GM18511 (cell line): Measurements from ENCODE around the gene AXL.
"Not testable (repeated sequence)": the region's sequence is repeated elsewhere in the genome, so short reads cannot be mapped to it uniquely, and the experiment has no call there.

ENCODE experiments used
- ATAC-seq: cut with Tn5 transposase; IDR thresholded peaks from one replicate; pipeline ENCODE4 v1.9.1; 2021; ENCODE audit warnings: mild to moderate bottlenecking, moderate library complexity; ENCODE audit not compliant: unreplicated experiment

Gene AXL

GRCh38 chr19:41218615-41219507 lies at the start of gene AXL:
AXL (plus strand) TSS chr19:41219223; CDS start chr19:41219393, 170 bp downstream.
- no peak for ATAC-seq

DNA sequence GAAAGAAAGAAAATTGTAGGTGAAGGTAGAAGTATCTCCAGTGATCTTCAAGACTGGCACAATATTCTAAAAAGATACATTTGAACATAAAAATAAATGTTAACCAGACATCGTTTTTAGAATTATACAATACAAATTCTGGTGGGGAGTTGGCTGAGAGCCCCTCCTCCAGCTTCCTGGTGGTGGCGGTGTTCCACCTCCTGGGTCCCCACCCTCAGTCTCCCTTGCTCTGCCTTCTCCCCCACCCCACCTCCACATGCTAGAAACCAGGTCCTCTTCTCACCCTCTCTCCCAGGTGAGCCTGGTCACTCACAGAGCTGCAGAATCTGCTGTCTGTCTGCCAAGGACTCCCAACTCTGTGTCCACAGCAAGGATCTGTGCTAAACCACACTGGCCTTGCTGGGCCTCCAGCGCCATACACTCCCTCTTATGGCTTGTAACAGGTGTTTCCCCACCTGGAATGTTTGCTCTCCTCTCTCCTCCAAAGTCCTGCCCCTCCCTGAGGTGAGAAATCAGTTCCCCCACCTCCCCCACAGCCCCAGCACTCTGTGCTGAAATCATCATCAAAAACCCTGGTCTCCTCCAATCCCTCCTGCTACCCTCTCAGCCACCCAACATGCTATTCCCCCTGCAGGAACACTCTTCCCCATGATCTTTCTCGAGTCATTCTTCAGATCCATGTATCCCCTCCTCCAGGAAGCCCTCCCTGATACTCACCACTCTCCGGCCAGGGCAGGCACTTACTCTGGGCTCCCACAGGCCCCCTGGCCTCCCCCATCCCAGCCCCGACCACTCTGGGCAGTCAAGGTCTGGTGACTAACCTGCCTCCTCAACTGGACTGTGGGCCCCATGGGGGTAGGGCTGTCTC lies 46.5 kb upstream of the AXL start:
- no peak for ATAC-seq

GRCh38 chr19:41174297-41174928 lies 44.6 kb upstream of the AXL start:
- no peak for ATAC-seq

DNA sequence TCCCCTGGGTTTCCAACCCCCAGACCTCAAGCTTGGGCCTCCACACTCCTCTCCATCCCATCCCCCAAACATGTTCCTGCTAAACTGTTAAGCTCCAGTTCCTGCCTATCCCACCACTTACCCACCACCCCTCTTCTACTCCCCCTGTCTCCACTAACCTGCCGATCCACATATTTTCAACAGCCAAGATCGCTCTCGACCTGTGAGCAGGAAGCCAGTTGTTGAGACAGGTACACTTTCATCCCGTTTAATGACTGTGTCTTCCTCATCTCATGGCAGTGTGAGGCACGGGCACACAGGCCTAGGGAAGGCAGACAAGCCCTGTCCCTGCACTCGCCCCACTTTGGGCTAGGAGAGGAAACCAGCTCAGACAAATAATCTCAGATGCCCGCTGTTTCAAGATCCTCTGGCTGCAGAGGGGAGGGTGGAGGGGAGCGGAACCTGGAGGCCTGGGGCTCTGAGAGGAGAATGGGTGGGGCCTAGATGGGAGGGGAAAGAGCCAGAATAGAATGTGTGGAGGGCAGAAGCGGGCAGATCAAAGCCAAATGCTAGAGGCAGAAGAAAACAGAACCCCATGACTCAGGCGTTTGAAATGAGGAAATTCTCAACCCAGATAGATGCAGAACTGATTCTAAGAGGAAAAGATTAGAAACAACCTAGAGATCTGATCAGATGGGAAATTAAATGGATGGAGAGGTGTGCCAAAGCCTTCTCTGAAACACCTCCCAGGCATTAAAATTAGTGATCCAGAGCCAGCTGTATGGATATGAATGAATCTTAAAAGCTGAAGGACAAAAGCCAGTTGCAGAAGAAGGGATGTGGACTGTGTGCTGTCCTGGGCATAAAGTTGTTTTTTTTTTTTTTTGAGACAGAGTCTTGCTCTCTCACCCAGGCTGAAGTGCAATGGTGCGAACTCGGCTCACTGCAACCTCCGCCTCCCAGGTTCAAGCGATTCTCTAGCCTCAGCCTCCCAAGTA lies 42.9 kb upstream of the AXL start:
- ATAC-seq: no peak

DNA sequence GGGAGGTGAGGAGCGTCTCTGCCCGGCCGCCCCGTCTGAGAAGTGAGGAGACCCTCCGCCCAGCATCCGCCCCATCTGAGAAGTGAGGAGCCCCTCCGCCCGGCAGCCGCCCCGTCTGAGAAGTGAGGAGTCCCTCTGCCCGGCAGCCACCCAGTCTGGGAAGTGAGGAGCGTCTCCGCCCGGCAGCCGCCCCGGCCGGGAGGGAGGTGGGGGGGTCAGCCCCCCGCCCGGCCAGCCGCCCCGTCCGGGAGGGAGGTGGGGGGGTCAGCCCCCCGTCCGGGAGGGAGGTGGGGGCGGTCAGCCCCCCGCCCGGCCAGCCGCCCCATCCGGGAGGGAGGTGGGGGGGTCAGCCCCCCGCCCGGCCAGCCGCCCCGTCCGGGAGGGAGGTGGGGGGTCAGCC lies 38.9 kb upstream of the AXL start:
- ATAC-seq: not testable (repeated sequence)

- ATAC-seq: no peak
Measured at GRCh38 chr19:41186971-41187883, 31.8 kb upstream of the AXL start.

- no peak for ATAC-seq
Measured at GRCh38 chr19:41187884-41188279, 31.1 kb upstream of the AXL start.

DNA sequence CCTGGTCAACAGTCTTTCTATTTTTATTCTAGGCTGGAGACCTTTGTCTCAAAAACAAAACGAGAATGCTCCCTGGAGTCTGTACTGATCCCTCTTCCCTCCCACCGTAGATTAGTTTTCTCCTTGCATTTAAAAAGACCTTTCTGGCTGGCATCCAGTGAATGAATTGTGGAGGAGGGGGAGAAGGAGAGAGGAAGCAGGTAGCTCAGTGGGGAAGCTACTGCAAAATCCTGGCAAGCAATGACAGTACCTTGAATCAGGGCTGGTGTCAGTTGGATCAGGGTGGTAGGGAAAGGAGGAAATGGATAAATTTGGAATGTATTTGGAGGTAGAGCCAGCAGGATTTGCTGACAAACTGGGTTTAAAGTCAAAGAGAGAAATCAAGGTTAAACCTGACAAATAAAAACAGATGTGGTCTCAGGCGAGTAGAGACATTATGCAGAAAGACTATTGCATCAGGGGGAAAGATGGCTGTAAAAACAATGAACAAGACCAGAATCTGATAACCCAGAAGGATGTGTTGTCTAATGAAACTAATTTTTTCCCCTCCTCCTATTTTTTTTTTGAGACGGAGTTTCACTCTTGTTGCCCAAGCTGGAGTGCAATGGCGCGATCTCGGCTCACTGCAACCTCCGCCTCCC lies 29.5 kb upstream of the AXL start:
- no peak for ATAC-seq

DNA sequence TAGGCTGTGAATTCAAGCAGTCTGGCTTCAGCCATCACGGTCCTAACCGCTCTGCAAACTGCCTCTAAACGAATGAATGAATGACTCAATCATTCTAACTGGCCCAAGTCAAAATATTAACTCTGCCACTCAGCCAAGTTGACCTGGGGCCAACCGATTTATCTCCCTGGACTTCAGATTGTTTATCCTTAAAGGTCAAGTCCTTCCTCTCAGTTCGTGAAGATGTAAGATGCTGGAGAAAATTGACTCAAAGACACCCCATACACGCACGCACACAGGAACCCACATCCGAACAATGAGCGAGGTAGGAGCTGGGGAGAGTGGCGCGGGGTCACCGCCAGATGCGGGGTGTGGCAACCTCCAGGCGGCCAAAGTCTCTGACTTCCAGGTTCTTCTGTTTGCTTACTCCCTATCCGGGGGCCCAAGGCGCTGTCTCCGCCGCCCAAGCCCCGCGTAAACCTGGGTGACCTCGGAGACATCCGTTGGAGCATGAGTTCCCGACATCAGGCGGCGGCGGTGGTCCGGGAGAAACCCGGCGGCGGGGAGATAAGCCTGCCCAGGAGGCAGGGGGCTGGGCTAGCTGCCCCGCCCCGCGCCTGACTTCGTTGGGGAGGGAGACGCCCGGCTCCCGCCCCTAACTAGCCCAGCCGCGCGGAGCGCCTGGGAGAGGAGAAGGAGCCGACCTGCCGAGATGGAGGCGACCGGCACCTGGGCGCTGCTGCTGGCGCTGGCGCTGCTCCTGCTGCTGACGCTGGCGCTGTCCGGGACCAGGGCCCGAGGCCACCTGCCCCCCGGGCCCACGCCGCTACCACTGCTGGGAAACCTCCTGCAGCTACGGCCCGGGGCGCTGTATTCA lies 26.2 kb upstream of the AXL start, which contains the start of gene CYP2S1:
TSS of gene CYP2S1 (plus strand) at position 646 of the 856 bp plus-strand sequence. CDS start at position 692, 46 bp downstream.
- no peak for ATAC-seq

GRCh38 chr19:41193430-41194156 lies 25.4 kb upstream of the AXL start:
- ATAC-seq: no peak

- no peak for ATAC-seq
Measured at GRCh38 chr19:41194157-41194552, 24.9 kb upstream of the AXL start.

DNA sequence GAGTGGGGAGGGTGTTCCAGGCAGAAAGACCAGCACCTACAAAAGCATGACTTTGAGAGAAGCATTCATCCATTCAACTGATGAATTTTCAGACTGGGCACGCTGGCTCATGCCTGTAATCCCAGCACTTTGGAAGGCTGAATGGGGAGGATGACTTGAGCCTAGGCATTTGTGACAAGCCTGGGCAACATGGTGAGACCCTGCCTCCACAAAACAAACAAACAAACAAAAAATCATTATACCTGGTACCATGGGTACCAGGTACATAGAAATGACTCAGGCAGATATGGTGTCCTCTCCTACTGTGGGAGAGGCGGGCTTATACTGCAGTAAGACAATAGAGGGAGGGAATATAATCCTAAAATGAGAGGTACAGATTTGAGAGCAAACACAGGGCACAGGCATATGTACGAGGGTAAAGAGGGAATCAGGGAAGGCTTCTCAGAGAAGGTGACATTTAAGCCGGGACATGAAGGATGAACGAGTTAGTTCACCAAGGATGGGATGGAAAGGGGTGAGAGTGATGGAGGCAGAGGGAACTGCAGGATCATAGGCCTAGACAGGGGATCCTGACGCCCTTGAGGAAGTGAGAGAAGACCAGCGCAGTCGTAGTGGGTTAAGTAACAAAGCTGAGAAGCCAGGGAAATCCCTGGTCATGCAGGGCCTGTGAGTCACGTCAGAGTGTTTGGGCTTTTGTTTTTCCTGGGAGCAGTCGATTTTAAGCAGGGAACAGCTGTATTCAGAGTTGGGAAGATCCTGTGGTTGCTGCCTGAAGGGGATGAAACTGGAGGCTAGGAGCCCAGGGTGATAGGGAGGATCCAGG lies 23.1 kb upstream of the AXL start:
- ATAC-seq: no peak

GRCh38 chr19:41198559-41198958 lies 20.5 kb upstream of the AXL start:
- no peak for ATAC-seq

DNA sequence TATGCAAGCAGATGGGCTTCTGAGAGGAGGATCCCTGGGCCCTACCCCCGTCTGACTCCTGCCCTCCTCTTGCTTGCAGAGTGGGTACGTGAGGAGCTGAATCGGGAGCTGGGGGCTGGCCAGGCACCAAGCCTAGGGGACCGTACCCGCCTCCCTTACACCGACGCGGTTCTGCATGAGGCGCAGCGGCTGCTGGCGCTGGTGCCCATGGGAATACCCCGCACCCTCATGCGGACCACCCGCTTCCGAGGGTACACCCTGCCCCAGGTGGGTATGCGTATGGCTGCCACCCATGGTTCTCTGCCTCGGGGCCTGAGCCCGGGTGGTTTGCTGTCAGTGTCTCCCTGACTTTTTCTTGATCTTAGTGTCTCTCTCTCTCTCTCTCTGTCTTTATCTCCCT lies 15.7 kb upstream of the AXL start:
- ATAC-seq: no peak

- ATAC-seq: not testable (repeated sequence)
Measured at GRCh38 chr19:41204338-41204737, 14.7 kb upstream of the AXL start.

DNA sequence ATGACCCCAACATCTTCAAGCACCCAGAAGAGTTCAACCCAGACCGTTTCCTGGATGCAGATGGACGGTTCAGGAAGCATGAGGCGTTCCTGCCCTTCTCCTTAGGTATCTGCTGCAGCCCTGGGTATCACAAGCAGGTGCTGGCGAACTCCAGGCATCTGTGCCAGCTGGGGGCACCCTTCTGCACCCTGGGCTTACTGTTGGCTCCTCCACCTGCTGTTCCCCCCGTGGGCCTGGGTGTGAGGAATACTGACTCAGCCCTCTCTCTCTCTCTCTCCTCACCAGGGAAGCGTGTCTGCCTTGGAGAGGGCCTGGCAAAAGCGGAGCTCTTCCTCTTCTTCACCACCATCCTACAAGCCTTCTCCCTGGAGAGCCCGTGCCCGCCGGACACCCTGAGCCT lies 13.0 kb upstream of the AXL start:
- ATAC-seq: no peak
